HG03439 (cell line): ENCODE results near the gene KCNQ1OT1.

Experiments used
- ATAC-seq: cut with Tn5 transposase; IDR thresholded peaks from one replicate; pipeline ENCODE4 v1.9.1; 2021; ENCODE audit warnings: mild to moderate bottlenecking, moderate library complexity; ENCODE audit not compliant: unreplicated experiment

The KCNQ1OT1 gene

GRCh38 chr11:2562890-2563212 lies 136.9 kb downstream of the KCNQ1OT1 start:
- ATAC-seq = no peak

- ATAC-seq = no peak
Measured at GRCh38 chr11:2561696-2562581, 137.9 kb downstream of the KCNQ1OT1 start.

- no peak for ATAC-seq
Measured at GRCh38 chr11:2559527-2560311, 140.1 kb downstream of the KCNQ1OT1 start.

- ATAC-seq = no peak
Measured at GRCh38 chr11:2558861-2559526, 140.8 kb downstream of the KCNQ1OT1 start.

- ATAC-seq = no peak
Measured at GRCh38 chr11:2558397-2558796, 141.4 kb downstream of the KCNQ1OT1 start.
